Activated T-cell treated with anti-CD3 and anti-CD28 coated beads for 4 hours (primary cell): ENCODE results near the gene OR5AN1.
"Not testable (repeated sequence)": the region's sequence is repeated elsewhere in the genome, so short reads cannot be mapped to it uniquely, and the experiment has no call there.

Source experiments
- DNase-seq: peaks from one replicate; pipeline ENCODE4 v3.0.0-alpha.2; 2020

OR5AN1 gene, protein sequence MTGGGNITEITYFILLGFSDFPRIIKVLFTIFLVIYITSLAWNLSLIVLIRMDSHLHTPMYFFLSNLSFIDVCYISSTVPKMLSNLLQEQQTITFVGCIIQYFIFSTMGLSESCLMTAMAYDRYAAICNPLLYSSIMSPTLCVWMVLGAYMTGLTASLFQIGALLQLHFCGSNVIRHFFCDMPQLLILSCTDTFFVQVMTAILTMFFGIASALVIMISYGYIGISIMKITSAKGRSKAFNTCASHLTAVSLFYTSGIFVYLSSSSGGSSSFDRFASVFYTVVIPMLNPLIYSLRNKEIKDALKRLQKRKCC

DNA sequence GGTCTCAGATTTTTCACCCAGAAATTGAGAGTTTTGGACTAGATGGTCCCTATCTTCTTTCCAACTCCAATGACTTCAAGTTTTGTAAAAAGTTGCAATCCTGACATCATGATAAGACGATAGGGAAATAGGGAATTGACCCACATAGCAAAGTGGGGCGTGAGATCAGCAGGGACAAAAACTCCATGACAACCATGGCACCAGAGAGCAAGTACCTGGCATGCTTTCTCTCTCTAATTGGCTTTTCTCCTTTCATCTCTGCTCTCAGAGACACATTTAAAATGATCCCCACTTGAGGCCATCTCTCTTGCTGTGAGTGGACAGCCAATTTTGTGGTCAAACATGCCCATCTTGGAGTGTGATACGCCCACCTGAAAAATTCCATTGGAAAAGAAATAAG, at the start of gene OR5AN1:
TSS of gene OR5AN1 (plus strand) at position 301 of the 400 bp plus-strand sequence. CDS start 5,564 bp downstream, outside the sequence.
- no peak for DNase-seq

DNA sequence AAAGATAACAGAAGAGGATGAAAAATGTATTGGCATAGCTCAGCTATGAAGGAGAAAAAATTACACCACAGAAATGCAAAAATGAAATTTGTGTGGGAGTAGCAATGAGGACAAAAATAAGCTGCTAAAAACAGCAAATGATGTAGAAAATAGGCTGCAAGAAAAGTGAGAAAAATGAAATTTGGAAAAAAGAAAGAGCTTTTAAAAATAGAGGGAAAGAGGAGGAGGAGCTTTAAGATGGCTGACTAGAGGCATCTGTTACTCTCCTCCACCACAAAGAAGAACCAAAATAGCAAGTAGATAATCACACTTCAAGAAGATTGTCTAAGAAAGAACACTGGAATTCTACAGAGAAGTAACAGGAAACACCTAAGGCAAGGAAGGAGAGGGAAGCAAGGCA, 23.7 kb upstream of the OR5AN1 start:
- no peak for DNase-seq

DNA sequence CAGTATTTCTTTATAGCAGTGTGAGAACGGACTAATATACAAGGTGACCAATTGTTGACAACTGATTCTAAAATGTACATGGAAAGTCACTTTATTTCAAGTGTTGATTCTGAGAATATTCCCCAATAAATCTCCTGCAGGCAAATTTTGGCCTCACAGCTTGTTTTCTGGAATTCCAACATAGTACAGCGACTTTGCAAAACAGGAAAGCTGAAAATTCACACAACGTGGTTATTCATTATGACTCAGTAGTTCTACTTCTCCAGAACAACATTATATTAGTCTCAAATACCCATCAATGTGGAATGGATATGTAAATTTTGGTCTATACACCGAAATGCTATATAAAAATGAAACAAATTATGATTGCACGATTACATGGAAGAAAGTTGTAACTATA, 22.5 kb upstream of the OR5AN1 start:
- DNase-seq = no peak

DNA sequence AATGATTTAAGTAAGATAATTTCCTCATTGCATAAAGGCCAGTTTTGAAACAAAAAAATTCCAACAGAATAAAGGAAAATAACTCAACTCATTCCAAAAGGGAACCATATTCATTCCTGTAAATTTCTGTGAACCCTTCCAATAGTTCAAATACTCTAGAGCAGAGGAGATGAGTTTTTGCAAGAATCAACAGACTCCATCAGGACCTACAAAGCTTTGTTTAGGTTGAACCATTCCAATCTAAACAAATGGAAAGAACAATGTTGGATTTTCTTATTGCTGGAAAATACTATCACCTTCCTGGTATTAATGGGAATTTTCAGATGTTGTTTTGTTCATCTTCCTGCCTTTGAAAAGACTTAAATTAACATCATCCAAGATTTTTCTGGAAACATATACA, 21.8 kb upstream of the OR5AN1 start:
- DNase-seq = no peak

DNA sequence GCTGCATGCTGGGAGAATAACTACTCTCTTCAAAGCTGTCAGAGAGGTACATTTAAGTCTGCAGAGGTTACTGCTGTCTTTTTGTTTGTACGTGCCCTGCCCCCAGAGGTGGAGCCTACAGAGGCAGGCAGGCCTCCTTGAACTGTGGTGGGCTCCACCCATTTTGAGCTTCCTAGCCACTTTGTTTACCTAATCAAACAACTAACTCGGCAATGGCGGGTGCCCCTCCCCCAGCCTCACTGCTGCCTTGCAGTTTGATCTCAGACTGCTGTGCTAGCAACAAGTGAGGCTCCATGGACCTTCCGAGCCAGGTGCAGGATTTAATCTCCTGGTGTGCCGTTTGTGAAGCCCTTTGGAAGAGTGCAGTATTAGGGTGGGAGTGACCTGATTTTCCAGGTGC, 9.0 kb upstream of the OR5AN1 start:
- not testable (repeated sequence) for DNase-seq

DNA sequence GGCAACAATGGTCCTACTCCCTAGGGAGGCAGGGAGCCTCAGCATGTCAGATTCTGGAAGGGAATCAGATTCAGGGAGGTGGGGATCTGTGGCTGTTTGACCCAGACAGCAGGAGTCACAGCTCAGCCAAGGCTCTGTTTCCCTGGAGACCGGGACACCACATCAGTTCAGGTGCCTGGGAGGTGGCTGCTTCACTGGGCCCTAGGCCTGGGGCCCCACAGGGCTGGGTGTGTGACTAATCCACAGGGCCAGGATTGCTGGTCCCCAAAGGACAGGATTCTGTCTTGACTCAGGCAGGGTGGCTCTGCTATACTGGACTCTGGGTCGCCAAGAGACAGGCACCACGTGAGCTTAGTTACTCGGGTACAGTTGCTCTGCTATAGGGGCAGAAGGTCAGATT, 3.5 kb upstream of the OR5AN1 start:
- DNase-seq = no peak

DNA sequence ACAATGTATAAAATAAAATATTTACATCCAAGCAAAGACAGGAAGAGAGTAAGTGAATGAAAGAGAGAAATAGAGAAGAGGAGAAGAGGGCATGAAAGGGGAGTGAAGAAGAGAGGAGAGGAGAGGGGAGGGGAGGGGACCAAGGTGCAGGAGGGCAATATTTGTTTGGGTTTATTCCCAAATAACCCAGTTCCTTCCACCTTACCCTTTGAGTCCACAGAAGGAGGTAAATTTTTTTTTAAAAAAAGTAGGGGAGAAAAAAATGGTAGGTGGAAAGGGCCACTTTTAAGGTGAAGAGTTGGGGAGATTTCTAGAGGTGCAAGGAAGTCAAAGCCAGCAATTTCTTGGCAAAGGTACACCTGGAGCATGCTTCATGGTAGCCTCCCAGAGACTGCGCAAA, 2.1 kb upstream of the OR5AN1 start:
- no peak for DNase-seq

DNA sequence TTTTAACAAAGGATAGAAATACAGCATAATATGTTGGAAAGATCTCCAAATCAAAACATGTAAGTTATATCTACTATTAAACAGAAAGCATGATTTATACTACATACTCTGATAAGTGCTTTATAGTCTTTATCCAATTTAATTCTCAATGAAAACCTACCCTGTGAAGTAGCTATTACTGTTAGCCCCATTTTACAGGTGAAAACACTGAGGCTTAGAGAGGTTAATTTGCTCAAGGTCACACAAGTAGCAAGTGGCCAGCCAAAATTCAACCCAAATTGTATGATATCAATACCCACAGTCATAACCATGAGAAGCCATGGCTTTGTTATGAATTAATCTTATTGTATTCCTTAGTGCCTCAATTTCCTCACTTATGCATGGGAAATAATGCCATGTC, 675 bp upstream of the OR5AN1 start:
- DNase-seq = no peak

DNA sequence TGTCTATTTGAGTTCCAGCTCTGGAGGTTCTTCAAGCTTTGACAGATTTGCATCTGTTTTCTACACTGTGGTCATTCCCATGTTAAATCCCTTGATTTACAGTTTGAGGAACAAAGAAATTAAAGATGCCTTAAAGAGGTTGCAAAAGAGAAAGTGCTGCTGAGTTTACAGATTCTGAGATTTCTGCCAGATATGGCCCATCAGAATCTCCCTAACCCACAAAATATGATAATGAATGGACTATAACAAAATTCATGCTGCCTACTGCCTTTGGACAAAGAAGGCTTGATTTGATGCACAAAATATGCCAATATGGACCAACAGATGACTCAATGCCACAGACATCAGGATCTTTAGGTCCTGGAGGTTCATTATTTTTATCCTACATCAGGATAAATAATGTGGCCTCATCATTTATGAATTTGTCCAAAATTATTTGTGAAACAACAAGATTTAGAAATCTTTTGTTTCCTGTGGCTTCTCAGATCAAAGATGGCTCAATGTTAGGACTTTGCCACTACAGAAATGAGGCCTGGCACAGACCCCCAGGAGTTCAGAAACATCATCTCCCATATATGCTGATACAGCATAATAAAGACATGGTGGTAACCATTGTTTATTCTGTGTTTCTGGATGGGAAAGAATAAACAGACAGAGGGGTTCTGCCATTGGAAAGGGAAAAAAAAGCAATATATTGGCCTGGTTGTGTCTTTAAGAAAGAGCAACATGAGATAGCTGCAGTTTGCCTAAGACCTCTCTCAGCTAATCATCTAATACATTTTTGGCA, 6.7 kb downstream of the OR5AN1 start:
- no peak for DNase-seq

DNA sequence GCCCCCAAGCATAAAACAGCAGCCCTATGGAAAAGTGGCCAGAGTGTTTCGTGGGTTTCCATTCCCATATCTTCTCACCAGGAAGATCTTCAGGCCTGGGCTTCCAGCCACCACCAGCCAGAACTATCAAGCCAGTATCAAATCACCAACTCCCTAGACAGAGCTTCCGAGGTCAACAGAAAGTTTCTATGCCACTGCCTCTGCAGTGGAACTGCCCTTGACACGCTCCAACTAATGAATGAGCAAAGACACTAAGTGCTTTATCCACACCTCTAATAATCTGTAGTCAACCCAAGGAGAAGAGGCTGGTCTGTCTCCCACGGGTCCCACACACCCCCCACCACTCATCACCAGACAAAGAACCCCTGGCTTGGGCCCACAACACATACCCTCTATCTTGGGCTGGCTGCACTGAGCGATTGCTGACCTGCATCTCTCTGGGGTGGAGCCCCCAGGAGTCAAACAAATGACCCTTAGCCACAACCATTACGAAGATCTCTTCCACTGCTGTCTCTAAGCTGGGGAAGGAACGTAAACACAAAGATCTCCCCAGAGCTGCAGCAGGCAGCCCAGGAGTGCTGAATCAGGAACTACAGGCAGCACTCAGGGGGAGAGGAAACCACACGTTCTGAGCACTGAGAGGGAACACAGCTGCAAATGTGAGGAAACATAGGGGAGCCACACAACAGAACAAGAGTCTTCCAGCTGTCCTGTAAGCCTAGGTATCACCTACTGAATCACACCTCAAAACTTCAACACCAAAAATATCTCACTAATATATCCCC, 9.7 kb downstream of the OR5AN1 start:
- no peak for DNase-seq

DNA sequence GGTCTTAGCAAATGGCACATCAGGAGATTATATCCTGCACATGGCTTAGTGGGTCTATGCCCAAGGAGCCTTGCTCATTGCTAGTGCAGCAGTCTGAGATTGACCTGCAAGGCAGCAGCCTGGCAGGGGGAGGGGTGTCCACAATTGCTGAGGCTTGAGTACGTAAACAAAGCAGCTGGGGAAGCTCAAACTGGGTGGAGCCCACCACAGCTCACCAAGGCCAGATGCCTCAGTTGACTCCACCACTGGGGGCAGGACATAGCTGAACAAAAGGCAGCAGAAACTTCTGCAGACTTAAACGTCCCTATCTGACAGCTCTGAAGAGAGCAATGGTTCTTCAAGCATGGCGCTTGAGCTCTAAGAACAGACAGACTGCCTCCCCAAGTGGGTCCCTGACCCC, 13.6 kb downstream of the OR5AN1 start:
- DNase-seq = not testable (repeated sequence)

DNA sequence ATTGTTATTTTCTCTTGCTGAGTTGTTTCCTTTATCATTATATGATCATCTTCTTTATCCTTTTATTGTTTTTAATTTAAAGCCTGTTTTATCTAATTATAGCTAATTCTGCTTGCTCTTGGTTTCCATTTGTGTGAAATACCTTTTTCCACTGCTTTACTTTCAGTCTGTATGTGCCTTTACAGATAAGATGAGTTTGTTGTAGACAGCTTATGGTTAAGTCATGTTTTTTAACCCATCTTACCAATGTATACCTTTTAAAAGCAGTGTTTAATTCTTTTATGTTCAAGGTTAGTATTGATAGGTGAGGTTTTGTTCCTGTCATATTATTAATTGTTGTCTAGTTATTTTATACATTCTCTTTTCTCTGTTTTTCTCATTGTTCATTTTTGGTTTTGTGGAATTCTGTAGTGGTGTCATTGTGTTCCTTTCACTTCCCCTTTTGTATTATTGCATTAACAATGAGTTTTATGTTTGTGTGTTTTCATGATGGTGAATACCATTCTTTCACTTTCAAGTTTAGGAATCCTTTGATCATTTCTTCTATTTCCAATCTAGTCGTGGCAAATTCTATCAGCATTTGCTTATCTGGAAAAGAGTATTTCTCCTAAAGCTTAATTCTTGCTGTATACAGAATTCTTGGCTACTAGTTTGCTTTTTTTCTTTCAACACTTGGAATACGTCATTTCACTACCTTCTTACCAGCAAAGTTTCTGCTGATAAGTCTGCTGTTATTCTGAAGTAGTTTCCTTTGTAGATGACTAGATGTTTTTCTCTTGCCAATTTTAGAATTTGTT, 21.8 kb downstream of the OR5AN1 start:
- no peak for DNase-seq

DNA sequence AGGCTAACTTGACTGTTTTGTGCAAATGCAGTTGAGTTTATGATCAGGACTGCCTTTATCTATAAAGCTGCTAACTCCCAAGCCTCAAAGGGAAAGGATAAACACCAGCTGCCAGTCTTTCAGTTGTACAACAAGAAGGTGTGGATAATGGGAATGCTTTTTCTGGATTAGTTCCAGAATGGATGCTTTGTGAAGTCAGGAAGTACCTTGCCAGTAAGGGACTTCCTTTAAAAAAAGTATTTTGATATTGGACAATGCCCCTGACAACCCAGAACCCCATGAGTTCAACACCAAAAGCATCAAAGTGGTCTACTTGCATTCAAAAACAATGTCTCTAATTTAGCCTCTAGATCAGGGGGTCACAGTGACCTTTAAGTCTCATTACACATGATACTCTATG, 35.5 kb downstream of the OR5AN1 start:
- DNase-seq = no peak

DNA sequence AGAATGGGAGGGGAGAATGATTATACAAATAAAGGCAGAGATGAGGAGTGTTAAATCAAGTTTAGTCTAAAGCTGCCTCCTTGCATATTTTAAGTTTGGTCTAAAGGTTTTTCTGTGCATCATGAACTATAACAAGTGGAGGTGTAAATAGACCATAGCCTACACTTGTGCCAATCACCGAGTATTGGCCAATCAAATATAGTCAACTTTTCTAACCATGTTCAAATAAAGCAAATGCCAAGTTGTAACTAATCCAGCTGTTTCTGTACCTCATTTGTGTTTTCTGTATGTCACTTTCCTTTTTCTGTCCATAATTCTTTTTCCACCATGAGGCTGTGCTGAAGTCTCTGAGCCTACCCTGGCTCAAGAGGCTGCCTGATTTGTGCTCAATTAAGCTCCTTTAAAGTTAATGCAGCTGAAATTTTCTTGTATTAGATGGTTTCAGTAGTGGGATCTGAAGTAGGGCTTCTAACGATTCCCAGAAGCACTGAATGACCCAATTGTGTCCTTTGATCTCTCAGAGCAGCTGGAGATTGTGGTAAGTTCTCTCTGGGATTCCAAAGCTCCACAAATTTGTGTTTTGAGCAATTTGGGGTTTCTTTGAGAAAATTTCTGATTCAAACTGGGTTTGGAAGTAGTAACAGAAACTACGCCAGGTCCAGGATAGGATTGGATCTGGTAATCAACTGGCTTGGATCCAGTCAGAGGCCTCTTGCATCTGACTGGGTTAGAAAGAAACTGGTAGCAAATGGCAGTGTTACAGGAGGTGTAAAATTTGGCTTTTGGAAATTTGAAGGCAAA, 42.0 kb downstream of the OR5AN1 start:
- DNase-seq = no peak

DNA sequence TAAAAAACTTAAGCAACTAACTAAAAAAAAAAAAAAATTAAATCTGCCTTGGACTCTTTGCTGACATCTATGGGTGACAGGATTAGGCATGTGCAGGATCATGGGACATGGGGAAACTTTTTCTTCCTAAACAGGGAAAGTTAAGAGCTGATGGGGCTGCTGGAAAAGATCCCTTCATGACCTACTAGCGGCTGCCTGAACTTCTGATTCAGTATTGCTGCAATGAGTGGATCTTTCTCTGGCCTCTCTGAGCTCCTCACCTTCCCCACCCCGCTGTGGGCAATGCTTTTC, 42.5 kb downstream of the OR5AN1 start:
- DNase-seq = no peak

DNA sequence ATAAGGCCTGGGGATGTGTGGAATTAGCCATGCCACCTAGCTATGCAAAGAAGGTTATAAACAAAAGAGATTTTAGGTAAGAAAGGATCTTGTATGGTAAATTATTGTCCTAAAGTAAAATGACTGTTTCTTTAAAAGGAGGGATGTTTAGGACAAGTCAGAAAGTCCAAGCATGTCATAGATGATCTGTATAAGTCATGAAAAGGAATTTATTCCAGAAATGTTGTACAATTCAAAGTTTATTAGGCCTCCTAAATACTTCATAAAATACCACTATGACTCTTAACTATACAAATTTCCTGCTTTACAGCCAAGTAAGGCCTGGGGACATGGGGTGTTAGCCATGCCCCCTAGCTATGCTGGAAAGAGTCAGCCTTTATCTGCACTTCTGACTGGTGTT, 44.9 kb downstream of the OR5AN1 start:
- no peak for DNase-seq

DNA sequence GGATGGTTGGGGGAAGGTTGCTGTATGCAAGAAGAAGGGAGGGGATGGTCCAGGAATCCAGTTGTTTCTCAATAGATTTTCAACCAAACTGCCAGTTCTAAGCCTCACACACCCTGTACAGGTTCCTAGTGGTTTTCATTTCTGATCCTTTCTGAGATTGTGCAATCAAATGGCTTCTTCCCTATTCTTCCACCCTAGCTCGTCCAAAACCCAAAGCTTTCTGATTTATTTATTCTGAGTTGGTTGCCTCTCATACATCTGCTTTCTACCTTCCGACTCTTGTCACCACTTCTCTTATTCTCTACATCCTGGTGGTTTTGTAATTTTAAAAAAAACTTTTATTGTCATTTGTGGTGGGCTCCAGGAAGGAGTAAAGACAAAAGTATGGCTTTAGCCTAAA, 55.0 kb downstream of the OR5AN1 start:
- DNase-seq = no peak

DNA sequence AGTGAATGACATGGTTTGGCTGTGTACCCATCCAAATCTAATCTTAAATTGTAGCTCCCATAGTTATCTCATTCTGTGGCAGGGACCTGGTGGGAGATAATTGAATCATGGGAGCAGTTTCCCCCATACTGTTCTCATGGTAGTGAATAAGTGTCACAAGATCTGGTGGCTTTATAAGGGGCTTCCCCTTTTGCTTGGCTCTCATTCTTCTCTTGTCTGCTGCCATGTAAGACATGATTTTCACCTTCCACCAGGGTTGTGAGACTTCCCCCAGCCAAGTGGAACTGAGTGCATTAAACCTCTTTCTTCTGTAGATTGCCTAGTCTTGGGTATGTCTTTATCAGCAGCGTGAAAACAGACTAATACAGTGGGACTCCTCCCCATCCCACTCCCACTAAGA, 56.4 kb downstream of the OR5AN1 start:
- DNase-seq = no peak

DNA sequence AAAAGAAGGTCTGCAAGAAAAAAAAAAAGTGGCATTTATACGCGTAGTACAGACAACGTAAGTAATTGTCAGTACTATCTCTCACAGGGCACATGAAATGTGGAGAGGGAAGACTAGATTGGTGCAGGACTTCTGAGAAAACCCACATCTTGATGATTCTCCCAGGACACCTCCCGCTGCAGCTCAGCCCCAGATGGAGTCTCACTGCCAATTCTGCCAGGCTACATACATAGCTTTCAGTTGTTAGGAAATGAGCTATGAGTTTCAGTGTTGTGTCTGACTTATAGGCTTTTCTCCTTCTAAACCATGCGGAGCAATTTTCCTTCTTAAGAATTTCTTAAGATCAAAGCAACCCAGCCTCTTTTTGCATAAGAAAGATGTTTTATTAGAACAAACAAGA, 57.9 kb downstream of the OR5AN1 start:
- no peak for DNase-seq

DNA sequence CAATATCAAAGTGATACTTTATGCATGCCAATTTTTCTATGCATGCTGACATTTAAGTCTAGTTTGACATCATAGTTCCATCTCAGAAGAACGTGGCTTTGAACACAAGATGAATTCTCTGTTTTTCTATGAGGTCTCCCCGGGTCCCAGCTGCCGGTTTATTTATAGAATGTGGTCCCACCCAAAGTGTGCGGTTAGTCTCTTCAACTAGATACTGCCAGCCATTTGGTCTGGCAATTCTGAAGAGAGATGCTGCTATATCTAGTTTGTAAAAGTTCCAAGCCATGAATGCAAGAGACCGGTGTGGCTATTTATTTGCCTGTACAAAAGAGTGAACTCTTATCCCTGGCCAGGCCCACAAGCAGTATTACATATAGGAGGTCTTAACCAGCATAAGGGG, 58.3 kb downstream of the OR5AN1 start:
- no peak for DNase-seq

DNA sequence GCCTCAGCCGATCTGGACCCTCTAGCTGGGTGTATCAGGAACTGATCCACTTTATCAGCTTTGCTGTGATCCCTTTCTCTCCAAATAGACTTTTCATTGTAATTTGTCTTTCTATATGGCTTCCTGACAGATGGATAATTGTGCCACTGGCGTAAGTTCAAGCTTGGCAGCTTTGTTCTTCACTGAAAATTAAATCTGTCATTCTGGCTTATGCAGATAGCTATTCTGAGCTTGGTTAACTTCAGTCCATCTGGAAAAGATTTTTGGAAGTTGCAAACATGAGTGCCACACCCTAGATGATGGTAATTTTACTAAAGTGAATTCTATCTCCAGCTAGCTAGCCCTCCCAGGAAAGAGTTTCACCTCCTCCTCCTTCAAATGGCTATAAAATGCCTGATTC, 59.5 kb downstream of the OR5AN1 start:
- no peak for DNase-seq
